ENCODE measurements around the gene KCNQ2. TPM values are rescaled to one million over a fixed set of nuclear protein-coding genes. Genes with fewer than 3 reads are reported as not detected.

Gene KCNQ2
- total RNA-seq, 2 experiments from 2014 or later = not detected

DNA sequence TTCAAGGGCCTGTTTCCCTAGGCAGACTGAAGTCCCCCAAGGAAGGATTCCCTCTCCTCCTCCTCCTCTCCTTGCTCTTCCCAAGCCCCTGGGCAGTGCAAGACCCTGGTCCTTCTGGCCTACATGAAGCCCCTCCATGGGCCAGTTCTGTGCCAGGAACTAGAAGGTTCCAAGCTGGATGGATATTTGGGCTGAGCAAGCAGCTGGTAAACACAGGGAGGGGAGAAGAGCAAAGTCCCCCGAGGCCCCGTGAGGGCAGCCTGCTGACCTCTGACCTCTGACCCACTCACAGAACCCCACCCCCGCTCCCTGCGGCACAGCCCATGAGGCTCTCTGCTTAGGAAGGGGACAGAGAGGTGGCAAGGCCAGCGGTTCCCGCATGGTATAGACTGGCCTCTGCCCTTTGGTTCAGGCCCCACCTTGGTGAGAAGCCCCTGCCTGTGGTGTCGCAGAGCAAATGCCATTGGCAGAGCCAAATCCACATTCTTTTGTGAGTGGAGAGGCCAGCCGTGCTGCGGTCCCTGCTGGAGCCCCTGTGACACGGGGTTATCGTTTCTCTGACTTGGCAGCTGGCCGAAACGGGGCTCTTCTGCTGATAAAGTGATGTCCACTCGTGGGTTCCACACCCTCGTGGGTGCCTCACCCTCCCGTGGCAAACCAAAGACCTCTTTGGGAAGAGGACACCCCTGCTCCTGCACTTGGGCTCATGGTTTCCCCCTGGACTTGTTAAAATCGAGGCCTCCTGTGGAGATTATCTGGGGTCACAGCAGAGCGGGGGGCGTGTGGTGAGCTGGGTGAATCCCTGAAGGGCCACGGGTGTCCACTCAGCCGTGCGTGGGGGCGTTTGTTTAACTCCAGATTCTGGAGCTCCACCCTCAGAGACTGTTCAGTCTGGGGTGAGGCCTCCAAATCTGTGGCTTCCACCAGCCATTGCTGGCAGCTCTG is 109.2 kb downstream of the KCNQ2 start:
- ATAC-seq = no peak
- Mint-ChIP-seq H3K36me3 (ENCODE audit: low read depth) (no peaks in the 10 kb centered on the region), H3K4me1 (ENCODE audit: low read depth) (no peaks in the 10 kb centered on the region), H3K9me3 (no peaks in the 10 kb centered on the region), H3K27me3 (peaks cover 19% of the 10 kb centered on the region), H3K4me3 (no peak overlapping the region), H3K27ac (no peak overlapping the region)
- DNase-seq = no peak
- TF ChIP-seq, protein P1, sequence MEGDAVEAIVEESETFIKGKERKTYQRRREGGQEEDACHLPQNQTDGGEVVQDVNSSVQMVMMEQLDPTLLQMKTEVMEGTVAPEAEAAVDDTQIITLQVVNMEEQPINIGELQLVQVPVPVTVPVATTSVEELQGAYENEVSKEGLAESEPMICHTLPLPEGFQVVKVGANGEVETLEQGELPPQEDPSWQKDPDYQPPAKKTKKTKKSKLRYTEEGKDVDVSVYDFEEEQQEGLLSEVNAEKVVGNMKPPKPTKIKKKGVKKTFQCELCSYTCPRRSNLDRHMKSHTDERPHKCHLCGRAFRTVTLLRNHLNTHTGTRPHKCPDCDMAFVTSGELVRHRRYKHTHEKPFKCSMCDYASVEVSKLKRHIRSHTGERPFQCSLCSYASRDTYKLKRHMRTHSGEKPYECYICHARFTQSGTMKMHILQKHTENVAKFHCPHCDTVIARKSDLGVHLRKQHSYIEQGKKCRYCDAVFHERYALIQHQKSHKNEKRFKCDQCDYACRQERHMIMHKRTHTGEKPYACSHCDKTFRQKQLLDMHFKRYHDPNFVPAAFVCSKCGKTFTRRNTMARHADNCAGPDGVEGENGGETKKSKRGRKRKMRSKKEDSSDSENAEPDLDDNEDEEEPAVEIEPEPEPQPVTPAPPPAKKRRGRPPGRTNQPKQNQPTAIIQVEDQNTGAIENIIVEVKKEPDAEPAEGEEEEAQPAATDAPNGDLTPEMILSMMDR (IDR thresholded peaks at IDR 0.05) = no peak
- ChIA-PET CTCF (no interaction called here), POLR2A (no interaction called here)
- intact Hi-C loops (cut with micrococcal nuclease) = no loop called here

DNA sequence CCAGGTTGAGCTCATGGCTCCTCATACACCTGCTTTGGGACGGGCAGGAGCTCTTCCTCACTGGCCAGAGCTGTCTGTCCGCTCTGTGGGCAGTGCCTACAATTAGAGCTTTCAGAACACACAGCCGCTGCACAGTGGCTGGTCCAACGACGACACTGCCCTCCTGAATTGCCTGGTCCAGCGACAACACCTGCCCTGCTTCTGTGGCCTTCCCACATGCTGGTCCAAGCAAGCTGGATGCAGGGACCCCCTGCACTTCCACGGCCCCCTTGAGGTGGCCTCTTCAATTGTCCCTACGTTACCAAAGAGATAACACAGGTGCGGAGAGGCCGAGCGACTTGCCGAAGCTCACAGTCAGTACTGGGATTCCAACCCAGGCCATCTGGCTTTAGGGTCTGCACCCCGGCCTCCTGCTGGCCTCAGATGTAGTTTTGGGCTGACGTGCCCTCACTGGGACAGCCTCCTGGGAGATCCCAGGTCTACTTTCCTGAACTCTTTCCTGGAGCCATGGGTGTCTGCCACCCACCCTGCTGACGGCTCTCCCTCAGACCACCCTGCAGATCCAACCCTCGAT is 109.9 kb downstream of the KCNQ2 start:
- Mint-ChIP-seq H3K27me3 (peaks cover 19% of the 10 kb centered on the region), H3K9me3 (no peaks in the 10 kb centered on the region), H3K36me3 (ENCODE audit: low read depth) (no peaks in the 10 kb centered on the region), H3K4me3 (no peak overlapping the region), H3K4me1 (ENCODE audit: low read depth) (no peaks in the 10 kb centered on the region), H3K27ac (no peak overlapping the region)
- intact Hi-C loops (cut with micrococcal nuclease) = no loop called here
- DNase-seq (no peak), ATAC-seq (no peak)
- TF ChIP-seq, protein P1 (IDR thresholded peaks at IDR 0.05) = no peak
- CTCF ChIA-PET = no interaction called here
- POLR2A ChIA-PET = no interaction called here

DNA sequence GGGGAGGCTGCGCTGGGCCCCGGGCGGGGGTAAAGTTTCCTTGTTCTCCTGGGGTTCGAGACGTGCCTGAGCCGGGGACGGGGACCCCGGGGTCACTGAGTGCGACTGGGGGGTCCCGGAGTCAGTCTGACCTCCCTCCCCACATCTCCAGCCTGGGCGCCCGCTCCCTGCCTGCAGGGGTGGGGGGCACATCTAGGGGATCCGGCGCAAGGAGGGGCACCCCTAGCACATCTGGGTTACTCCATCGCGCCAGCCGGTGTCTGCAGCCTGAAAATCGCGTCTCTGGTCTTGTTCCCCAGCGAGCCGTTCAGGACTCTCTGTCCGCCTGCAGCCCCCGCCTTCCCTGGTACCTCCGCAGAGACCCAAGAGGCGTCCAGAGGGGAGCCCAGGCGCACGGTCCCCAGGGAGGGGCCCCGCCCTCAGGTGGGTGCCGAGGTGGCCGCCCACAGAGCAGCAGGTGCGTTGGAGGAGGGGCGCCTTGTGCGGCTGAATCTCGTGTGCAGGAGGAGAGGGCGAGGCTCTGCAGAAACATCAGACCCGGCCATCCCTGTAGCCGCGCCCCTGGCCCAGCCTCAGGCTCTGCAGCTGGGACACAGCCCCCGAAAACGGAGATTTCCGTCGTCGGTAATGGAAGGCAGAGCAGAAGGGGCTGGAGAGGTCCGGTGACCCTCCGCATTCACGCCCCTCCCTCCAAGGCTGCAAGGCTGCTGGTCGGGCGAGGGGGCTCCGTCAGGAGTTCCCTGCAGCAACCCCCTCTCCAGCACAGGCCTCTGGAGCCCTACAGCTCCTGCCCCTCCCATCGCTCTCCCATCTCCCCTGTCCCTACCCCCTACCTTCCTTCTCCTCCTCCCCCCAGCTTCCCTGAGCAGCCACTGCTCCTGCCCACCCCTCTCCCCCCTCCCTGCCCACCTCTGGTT is 110.7 kb downstream of the KCNQ2 start:
- ChIA-PET POLR2A (no interaction called here), CTCF (no interaction called here)
- ATAC-seq = peak; percentile 60
- Mint-ChIP-seq H3K27me3 (peaks cover 19% of the 10 kb centered on the region), H3K4me1 (ENCODE audit: low read depth) (no peaks in the 10 kb centered on the region), H3K9me3 (no peaks in the 10 kb centered on the region), H3K4me3 (no peak overlapping the region), H3K27ac (no peak overlapping the region), H3K36me3 (ENCODE audit: low read depth) (no peaks in the 10 kb centered on the region)
- TF ChIP-seq, protein P1 (IDR thresholded peaks at IDR 0.05) = no peak
- DNase-seq = peak; percentile 30
- intact Hi-C loops (cut with micrococcal nuclease) = no loop called here

GRCh38 chr20:63360850-63361518 is 111.5 kb downstream of the KCNQ2 start, which contains the start of gene CHRNA4:
Gene CHRNA4, minus strand, starts transcription at chr20:63361349. Its CDS starts 184 bp downstream, at chr20:63361165.
- no peak within 1 kb of the TSS for H3K4me3 Mint-ChIP-seq
- intact Hi-C loops (cut with micrococcal nuclease) = no loop called here
- TF ChIP-seq, protein P1 (IDR thresholded peaks at IDR 0.05) = no peak
- POLR2A ChIA-PET = no interaction called here
- CTCF ChIA-PET = interaction anchor here (1.3 kb wide), 1 partner anchor 137 kb away, joined by 5 read pairs; no protein-coding TSS in a partner anchor
- peaks cover 19% of the 10 kb centered on the region for H3K27me3 Mint-ChIP-seq
- DNase-seq = no peak
- H3K36me3 Mint-ChIP-seq (ENCODE audit: low read depth) = no peaks in the 10 kb centered on the region
- no peaks in the 10 kb centered on the region for H3K9me3 Mint-ChIP-seq
- ATAC-seq = peak; percentile 44
- H3K27ac Mint-ChIP-seq = no peak within 1 kb of the TSS
- H3K4me1 Mint-ChIP-seq (ENCODE audit: low read depth) = no peaks in the 10 kb centered on the region

Measured in activated CD8-positive, alpha-beta T cell treated with anti-CD3 and anti-CD28 coated beads for 36 hours (primary cell).